OCI-LY3 (cell line): ENCODE results near the gene PCBP3.

Experiments
- H2AFZ ChIP-seq: fragments of 200-600, 300-600 bp; shearing (Covaris generic); 2 replicates; pipeline ENCODE4 v1.6.0; 2014; ENCODE audit warnings: antibody characterized with exemption, low read depth, low read length
- H3K27ac ChIP-seq: fragments of 200-600, 300-600 bp; sonication (generic); 2 replicates; pipeline ENCODE4 v1.5.1; 2014; ENCODE audit warnings: mild to moderate bottlenecking, low read length, moderate library complexity, mixed read lengths
- H3K27me3 ChIP-seq: fragments of 200-600, 300-600 bp; sonication (generic); 2 replicates; pipeline ENCODE4 v1.6.1; 2014; ENCODE audit warnings: low read depth, low read length, mixed read lengths
- H3K36me3 ChIP-seq: fragments of 200-600, 300-600 bp; sonication (generic); replicated peaks from 2 replicates; pipeline ENCODE3; 2014; ENCODE audit warnings: low read depth, low read length, mixed read lengths
- H3K4me1 ChIP-seq: fragments of 300-600, 200-600 bp; sonication (generic); 2 replicates; pipeline ENCODE4 v1.6.1; 2014; ENCODE audit warnings: low read length, mixed read lengths
- H3K4me2 ChIP-seq: fragments of 200-600, 300-600 bp; sonication (generic); 2 replicates; pipeline ENCODE4 v1.6.1; 2014; ENCODE audit warnings: low read length, mixed read lengths
- H3K4me3 ChIP-seq: fragments of 300-600, 200-600 bp; sonication (generic); 2 replicates; pipeline ENCODE4 v1.5.1; 2014; ENCODE audit warnings: antibody characterized with exemption, mild to moderate bottlenecking, low read length, moderate library complexity
- H3K79me2 ChIP-seq: fragments of 300-600, 200-600 bp; shearing (Covaris generic); 2 replicates; pipeline ENCODE4 v1.6.1; 2014; ENCODE audit warnings: mild to moderate bottlenecking, low read length, mixed read lengths
- H3K9ac ChIP-seq: fragments of 300-600, 200-600 bp; shearing (Covaris generic); 2 replicates; pipeline ENCODE4 v1.6.0; 2014; ENCODE audit warnings: mild to moderate bottlenecking, low read length, moderate library complexity
- H3K9me3 ChIP-seq: fragments of 200-600, 300-600 bp; shearing (Covaris generic); 2 replicates; pipeline ENCODE4 v1.6.1; 2014; ENCODE audit warnings: low read length, mixed read lengths; ENCODE audit not compliant: insufficient read depth
- H4K20me1 ChIP-seq: fragments of 200-600, 300-600 bp; sonication (generic); 2 replicates; pipeline ENCODE4 v1.6.1; 2016; ENCODE audit warnings: low read length, mixed read lengths; ENCODE audit not compliant: insufficient read depth
- EZH2phosphoT487 ChIP-seq: fragments of 200-600 bp; shearing (Covaris generic); IDR thresholded peaks from 2 replicates; pipeline ENCODE4 v1.6.1; 2018; ENCODE audit warnings: antibody characterized with exemption, mixed run types, low read depth
- TF ChIP-seq, protein P1 (sequence below): fragments of 200-600, 300-600 bp; sonication (generic); IDR thresholded peaks from 2 replicates; pipeline ENCODE4 v1.5.1; 2014; ENCODE audit warnings: antibody characterized with exemption, low read length, low read depth

PCBP3 gene

DNA sequence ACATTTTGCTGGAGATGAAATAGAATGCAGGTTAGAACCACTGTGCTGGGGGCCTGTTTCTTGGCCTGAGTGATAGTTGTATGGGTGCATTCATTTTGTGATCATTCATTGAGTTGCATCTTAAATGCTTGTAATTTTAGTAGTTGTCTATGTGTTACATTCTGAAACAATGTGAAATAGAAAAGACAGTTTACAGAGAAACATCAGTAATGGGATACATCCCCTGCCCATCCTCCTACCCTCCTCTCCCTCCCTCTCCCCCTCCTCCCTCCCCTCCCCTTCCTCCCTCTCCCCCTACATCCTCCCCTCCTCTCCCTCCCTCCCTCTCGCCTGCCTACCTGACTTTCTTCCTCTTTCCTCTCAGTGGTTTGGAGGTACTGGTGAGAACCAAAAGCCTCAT is 283.5 kb downstream of the PCBP3 start:
- no peaks in the 10 kb centered on the region for H3K79me2 ChIP-seq
- no peak overlapping the region for H2AFZ ChIP-seq
- no peaks in the 10 kb centered on the region for H3K27me3 ChIP-seq
- no peaks in the 10 kb centered on the region for H4K20me1 ChIP-seq
- peaks cover 6% of the 10 kb centered on the region; the same call in 1 of the 2 replicates for H3K9me3 ChIP-seq
- TF ChIP-seq EZH2phosphoT487: no peak
- TF ChIP-seq, protein P1, sequence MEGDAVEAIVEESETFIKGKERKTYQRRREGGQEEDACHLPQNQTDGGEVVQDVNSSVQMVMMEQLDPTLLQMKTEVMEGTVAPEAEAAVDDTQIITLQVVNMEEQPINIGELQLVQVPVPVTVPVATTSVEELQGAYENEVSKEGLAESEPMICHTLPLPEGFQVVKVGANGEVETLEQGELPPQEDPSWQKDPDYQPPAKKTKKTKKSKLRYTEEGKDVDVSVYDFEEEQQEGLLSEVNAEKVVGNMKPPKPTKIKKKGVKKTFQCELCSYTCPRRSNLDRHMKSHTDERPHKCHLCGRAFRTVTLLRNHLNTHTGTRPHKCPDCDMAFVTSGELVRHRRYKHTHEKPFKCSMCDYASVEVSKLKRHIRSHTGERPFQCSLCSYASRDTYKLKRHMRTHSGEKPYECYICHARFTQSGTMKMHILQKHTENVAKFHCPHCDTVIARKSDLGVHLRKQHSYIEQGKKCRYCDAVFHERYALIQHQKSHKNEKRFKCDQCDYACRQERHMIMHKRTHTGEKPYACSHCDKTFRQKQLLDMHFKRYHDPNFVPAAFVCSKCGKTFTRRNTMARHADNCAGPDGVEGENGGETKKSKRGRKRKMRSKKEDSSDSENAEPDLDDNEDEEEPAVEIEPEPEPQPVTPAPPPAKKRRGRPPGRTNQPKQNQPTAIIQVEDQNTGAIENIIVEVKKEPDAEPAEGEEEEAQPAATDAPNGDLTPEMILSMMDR: no peak
- no peaks in the 10 kb centered on the region for H3K36me3 ChIP-seq
- peaks cover 11% of the 10 kb centered on the region for H3K4me1 ChIP-seq
- no peak overlapping the region for H3K4me2 ChIP-seq
- no peak overlapping the region for H3K9ac ChIP-seq
- no peak overlapping the region for H3K4me3 ChIP-seq
- no peak overlapping the region for H3K27ac ChIP-seq

DNA sequence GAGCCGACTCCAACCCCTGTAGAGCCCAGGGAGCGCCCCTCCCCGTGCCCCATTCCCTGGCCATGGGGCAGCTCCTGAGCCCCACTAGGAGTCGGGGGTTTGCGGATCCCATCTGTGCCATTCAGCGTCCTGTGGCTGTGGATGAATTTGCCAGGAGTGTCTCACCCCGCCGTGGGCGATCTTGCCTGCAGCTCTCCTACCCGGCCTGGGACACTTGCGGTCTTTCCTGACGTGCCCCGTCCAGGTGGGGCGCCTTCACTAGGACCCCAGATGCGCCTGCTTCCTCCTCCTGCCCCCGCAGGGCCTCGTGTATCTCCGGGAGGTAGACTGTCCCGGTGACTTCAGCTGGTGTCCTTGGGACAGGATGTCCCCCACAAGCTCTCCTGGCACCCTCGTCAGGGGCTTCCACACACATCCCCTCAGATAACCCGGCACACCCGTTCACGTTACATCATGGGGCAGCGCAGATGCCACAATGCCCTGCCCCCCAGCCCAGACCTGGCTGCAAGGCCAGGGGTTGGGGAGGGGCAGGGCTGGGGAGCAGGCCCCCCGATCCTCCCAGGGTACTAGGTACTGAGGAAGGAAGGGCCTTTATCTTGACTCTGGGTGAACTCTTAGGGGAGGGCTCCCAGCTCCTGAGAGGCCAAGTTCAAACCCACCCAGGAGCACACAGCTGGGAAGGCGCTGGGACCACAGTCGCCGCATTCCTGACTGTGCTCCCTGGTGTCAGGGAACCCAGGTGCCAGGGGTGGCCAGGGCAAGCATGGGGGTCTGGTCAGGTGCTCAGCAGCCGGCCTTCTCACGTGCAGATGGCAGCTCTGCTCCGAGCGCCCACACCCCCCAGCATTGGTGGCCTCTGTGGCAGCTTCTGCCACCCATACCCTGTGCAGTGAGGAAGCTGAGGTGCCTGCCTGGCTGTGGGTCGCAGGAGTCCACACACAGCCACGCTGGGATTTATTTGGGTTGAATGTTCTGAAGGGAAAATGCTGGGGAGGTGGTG is 284.6 kb downstream of the PCBP3 start:
- no peak overlapping the region for H3K4me3 ChIP-seq
- H3K79me2 ChIP-seq: no peaks in the 10 kb centered on the region
- H3K9ac ChIP-seq: no peak overlapping the region
- H3K27ac ChIP-seq: no peak overlapping the region
- H2AFZ ChIP-seq: no peak overlapping the region
- H3K27me3 ChIP-seq: no peaks in the 10 kb centered on the region
- peaks cover 13% of the 10 kb centered on the region for H3K4me1 ChIP-seq
- peaks cover 6% of the 10 kb centered on the region; the same call in 1 of the 2 replicates for H3K9me3 ChIP-seq
- TF ChIP-seq, protein P1: no peak
- TF ChIP-seq EZH2phosphoT487: no peak
- H3K36me3 ChIP-seq: no peaks in the 10 kb centered on the region
- H3K4me2 ChIP-seq: no peak overlapping the region
- no peaks in the 10 kb centered on the region for H4K20me1 ChIP-seq

DNA sequence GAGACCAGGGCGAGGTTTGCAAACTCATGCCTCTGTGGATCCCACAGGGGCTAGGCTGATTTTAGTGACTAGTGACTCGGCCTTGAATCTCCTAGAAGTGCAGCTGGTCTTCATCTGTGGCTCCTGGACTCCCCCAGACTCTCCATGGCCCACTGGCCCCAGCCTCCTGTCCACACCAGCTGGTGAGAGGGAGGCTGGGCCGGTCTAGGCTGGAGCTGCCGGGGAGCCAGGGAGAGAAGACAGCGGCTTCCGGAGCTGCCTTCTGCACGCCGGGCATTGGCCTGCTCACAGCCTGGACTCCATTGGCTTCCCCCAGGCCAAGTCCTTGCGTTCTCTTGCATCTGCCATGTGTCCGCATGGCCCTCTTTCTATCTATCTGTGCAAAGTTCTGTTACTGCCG is 285.9 kb downstream of the PCBP3 start:
- Histone ChIP-seq H3K27me3 (no peaks in the 10 kb centered on the region), H4K20me1 (no peaks in the 10 kb centered on the region), H3K79me2 (no peaks in the 10 kb centered on the region), H3K4me3 (no peak overlapping the region), H3K4me1 (peaks cover 26% of the 10 kb centered on the region), H3K4me2 (no peak overlapping the region), H3K27ac (no peak overlapping the region), H3K36me3 (no peaks in the 10 kb centered on the region), H2AFZ (no peak overlapping the region), H3K9ac (no peak overlapping the region), H3K9me3 (peaks cover 6% of the 10 kb centered on the region; the same call in 1 of the 2 replicates)
- TF ChIP-seq, protein P1: no peak
- TF ChIP-seq EZH2phosphoT487: no peak

DNA sequence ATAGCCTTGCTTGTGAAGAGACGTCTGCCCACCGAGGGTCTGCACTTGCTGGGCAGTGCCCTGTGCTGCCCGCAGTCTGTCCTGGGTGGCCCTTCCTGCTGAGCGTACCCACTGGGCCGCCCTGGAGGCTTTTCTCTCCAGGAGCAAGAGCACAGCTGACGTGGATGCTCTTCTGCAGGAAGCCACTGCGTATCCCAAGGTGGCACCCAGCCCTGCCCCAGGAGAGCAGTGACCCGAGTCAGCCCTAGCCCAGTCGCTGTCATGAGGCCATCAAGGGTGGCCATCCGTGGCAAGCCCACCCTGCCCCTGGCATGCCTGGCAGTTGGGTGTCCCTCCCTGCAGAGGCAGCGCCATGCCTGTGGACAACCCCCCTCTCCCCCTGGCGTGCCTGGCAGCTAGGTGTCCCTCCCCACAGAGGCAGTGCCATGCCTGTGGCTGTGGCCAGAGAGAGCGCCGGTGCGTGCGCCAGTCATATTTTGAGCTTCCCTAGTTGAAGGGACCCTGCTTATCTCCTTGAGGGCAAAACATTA is 286.8 kb downstream of the PCBP3 start:
- Histone ChIP-seq H3K9me3 (peaks cover 6% of the 10 kb centered on the region; the same call in 1 of the 2 replicates), H2AFZ (no peak overlapping the region)

More for the DNA sequence above, 286.8 kb downstream of the PCBP3 start:
- no peaks in the 10 kb centered on the region for H3K79me2 ChIP-seq
- no peaks in the 10 kb centered on the region for H3K36me3 ChIP-seq
- no peak overlapping the region for H3K9ac ChIP-seq
- H3K4me2 ChIP-seq: no peak overlapping the region
- no peak for TF ChIP-seq EZH2phosphoT487
- TF ChIP-seq, protein P1: no peak
- peaks cover 31% of the 10 kb centered on the region for H3K4me1 ChIP-seq
- no peaks in the 10 kb centered on the region for H4K20me1 ChIP-seq
- H3K27me3 ChIP-seq: no peaks in the 10 kb centered on the region
- no peak overlapping the region for H3K4me3 ChIP-seq
- no peak overlapping the region for H3K27ac ChIP-seq
